HG03196 (cell line): ENCODE measurements around the gene MUSK.
"Not testable (repeated sequence)": the region's sequence is repeated elsewhere in the genome, so short reads cannot be mapped to it uniquely, and the experiment has no call there.

Source experiments
- ATAC-seq: cut with Tn5 transposase; IDR thresholded peaks from one replicate; pipeline ENCODE4 v1.9.1; 2021; ENCODE audit not compliant: unreplicated experiment

MUSK gene

DNA sequence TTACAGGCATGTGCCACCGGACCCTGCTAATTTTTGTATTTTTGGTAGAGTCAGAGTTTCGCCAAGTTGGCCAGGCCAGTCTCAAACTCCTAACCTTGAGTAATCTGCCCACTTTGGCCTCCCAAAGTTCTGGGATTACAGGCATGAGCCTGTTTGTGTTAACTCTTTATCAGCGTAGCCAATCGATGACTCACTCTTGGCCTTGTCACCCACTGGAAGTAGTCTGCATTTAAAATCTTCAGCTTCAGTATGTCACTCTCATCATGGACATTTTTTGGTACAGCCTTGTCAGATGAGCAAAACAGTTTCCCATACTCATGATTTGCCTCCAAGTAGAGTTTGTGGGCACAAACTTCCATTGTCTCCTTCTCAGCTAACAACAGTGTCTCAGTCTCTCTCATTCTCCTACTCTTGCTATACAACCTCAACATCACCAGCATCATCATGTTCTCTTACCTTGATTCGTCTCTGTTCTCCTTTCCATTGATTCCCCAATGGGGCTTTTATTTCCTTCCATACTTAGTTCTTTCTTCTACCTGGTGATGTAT, 22.5 kb downstream of the MUSK start:
- ATAC-seq = no peak

DNA sequence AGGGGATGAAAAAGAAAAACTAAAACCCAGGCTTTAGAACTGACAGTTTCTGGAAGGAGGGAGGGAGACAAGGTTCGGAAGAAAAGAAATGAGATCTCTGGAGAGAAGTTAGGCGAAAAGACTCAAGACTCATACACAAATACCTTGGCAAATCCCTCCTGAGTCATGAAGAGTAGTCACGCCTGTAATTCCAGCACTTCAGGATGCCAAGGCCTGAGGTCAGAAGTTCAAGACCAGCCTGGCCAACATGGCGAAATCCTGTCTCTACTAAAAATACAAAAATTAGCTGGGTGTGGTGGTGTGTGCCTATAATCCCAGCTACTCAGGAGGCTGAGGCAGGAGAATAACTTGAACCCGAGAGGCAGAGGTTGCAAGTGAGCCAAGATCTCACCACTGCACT, 27.3 kb downstream of the MUSK start:
- not testable (repeated sequence) for ATAC-seq

DNA sequence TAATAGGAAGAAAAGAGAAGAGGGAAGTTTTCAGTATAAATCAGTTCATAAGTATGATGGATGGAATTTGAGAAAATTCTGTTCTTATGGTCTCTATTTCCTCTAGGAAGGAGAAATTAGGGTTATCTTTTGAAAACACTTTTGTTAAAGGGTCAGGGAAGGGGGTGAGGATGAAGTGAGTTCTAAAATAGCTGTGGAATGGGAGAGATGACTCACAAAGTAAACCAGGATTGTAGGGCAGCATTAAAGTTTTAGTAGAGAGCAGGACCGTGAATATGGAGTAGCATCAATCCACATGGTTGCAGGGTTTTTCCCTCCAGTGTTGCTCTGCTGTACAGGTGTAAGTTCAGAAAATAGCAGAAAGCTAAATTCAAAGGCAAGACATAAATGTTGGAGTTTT, 32.4 kb downstream of the MUSK start:
- no peak for ATAC-seq

DNA sequence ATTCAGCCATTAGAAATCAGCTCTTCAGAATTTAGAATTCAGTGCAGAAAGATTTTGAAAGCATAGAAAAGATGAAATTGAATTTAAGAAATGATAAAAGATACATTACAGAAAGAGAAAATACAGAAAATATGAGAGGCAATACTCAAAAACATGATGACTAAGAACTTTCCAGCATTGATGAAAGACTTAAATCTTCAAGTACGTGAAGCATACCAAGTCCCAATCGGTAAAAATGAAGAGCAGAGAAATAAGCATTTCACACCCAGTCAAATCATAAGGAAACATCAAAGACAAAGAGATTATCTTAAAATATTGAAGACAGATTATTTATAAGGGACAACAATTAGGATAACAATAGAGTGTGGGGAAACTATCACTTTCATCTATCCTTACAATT, 35.1 kb downstream of the MUSK start:
- no peak for ATAC-seq

DNA sequence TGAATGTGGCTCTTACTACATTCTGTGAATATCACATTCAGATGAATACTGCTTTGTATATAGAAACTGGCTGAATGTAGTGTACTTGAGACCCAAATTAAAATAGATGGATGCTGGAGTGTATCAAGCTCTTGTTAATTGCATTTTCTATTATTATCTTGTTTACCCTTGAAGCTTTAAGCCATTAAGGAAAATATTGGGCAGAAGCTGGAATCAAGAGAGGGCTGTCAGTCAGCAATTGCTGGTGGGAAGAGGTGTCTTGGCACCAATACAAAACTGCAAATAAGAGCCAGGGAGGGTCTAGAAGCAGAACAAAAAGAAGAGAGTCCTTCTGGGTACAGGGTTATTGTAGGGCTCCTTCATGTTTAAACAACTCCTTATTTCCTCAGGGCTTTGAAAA, 38.8 kb downstream of the MUSK start:
- no peak for ATAC-seq

DNA sequence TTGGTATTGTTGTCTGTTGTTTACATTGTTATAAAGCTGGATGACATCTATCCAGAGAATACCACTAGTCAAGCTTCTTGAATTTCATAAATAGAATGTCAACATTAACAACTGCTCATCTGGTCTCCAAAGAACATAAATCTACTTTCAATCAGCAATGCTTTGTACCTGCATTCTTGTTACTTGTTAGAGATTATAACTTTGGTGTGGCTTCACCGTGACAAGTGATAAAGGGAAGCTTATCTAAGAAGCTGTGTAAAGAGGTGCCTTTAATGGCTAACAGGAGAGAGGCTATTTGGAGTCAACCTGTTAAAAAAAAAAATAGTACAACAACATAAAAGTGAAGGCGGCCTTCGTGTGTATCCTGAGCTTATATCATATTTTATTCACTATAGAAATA, 41.8 kb downstream of the MUSK start:
- ATAC-seq = no peak

DNA sequence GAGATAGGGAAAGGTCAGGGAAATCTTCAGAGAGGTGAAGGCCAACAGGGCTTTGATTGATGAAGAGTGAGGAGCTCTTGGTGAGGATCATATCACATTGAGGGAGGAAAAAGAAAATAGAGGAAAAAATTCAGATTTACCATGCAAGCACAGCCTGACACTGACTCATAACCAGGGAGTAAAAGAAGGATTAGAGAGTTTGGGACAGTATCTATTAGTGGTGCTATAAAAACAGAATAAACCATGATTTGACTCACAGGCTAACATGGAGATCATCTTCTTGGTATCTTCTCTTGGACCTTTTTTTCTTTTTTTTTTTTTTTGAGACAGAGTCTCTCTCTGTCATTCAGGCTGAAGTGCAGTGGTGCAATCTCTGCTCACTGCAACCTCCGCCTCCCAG, 44.4 kb downstream of the MUSK start:
- no peak for ATAC-seq

DNA sequence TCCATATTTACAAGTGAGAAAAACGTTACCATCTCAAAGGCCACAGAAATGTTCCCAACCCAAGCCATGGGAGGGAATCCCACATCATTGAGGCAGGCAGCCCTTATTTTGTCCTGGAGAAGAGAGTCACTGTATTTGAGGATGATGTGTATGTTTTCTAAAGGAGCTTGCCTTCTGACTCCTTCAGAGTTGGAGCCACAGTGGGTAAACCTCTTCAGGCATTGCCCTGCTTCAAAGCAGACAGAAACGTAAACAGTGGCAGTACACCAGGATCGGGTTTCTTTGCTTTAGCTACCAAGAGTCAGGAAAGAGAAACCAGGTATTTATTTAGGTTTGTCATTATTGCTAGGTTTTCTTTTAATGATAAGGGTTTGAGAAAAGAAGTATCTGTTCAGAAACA, 45.7 kb downstream of the MUSK start:
- no peak for ATAC-seq

DNA sequence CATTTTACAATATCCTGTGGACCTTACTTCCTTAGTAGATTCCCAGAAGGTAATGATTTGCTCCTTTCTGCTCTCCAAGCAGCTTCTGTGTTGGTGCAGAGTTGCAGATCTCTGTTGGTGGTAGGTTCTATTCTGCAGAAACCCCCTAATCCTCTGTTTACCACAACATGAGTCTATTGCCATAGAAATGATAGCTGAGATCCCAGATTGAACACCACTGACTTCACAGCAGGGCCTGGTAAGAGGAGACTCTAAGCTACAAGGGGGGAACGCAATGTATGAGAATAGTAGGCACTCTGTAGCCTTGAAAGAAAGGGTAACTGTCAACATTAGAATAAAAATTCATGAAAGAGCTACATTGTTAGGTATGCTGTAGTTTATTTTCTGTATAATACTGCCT, 59.5 kb downstream of the MUSK start:
- no peak for ATAC-seq

DNA sequence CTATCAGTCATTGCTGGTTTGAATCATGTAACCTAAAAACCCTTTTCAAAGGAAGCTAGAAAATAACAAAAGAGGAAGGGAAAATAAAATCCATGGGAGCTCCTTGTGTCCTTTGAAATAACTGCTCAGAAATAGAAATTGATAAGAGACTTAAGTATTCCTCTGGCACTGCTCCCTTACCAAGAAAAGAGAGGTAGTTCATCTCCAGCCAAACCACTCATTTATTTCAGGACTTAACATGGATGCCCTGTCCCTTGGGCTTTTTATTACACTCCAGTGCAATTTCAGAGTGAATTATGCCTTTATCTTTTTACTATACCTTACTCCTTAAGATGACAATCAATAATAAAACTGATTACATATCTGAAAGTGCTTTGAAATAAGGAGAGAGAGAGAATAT, 61.0 kb downstream of the MUSK start:
- ATAC-seq = no peak

DNA sequence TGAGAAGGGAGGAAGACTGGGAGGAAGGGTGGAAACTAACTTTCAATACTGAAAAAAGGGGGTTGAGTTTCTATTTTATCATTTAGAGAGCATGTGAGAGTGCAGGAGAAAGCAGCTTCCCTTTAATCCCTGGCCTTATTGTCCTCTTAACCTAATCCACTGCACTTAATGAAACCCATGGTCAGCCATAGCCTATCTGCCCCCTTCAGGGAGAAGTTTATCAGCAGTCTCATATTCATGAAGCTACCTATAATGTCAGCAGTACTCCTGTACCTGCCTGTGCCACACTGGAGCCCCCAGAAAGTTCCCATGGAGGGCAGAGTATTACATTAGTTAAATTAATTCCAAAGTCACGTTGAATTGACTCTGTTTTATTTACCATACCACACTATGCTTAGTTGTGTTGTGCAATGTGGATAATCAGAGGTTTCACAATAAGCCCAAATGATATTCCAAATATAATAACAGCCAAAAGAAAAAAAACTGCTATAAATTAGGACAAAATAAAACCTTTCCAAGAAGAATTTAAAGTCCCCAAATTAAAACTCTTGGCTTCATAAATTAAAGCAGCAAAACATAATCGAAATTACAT, 62.9 kb downstream of the MUSK start:
- no peak for ATAC-seq

DNA sequence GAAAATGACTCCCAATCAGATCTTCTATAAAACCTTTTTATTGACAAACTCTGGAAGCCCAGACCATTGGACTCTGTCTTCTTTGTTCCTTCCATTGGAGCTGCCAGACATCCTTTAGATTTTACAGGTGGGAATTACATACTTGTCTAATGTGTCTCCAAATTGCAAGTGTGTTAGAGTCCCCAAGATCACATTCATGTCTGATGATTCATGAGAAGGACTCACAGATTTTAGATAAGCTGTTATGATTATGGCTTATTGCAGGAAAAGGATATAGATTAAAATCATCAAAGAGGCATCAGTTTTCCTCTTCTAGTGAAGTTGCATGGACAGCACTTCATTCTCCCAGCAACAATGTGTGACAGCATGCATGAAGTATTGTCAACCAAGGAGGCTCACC, 70.4 kb downstream of the MUSK start:
- ATAC-seq = no peak

DNA sequence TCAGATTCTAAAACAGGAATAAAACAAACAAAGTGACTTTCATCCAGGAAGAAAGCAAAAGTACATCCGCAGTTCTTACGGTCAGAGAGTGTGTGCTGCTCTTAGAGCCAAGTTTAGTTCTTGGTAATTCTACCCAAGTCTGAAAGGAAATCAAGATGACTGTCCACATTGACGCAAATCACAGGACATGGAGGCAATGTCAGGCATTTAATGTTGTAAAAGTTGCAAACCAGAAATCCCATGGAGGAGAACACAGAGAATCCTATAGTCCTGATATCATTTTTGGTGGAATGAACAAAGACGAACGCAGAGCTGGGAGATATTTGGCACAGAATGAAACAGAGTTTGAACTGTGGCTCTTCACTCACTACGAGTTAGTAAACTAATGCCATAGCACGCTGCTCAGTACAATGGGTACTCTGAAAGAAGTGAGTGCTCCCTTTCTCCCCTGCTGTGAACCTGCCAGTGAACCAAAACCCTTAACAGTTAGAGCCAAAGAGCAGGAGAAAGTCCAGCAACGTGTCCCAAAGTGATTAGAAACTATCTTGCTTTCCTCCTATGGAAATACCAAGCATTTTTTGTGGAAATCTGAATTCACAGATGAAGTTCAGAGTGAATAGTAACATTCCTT, 74.3 kb downstream of the MUSK start:
- no peak for ATAC-seq

DNA sequence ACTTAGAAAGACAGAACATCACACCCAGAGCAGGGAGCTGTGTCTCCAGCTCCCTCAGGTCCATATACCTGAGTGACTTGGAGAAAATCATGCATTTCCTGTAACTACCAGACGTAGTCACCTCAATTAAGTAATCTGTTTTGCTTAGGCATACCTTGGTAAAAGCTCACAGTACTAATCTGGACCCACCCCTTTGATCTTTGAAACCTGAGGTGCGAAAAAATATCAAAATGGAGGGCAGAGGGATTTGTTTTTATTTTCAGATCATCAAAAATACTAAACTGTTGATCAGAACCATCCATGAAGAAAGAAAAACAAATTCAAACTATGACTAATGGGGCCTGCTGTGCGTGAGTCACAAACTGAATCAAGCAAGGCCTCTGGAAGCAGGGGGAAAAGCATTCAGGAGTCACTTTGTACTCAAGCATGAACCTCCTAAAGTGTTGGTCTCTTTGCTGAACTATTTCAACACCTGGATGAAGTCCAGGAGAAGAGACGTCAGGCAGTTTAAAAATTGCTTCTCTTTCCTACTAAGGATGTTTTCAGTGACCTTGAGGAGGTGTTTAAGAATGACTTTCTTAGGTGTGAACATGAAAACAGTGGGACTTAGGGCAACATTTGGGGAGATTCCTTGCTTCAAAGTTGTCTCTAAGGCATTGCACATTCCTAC, 76.3 kb downstream of the MUSK start:
- no peak for ATAC-seq

DNA sequence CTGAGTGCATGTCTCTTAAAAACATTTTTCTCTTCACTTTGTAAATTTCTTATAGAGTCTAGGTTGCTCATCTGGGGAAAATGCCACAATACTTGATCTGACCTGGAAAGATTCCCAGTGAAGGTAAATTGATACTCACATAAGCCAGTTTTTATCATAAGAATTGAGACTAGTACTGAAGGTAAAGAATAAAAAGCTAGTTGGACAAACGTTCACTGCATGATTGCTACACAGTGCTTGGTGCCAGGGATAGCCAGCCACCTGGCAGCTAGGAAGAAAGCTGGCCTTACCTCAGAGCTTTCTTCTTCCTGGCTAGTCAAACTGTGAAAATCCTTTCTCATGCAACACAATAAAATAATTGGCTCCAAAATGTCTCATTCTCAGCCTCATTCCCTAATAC, 77.1 kb downstream of the MUSK start:
- no peak for ATAC-seq

DNA sequence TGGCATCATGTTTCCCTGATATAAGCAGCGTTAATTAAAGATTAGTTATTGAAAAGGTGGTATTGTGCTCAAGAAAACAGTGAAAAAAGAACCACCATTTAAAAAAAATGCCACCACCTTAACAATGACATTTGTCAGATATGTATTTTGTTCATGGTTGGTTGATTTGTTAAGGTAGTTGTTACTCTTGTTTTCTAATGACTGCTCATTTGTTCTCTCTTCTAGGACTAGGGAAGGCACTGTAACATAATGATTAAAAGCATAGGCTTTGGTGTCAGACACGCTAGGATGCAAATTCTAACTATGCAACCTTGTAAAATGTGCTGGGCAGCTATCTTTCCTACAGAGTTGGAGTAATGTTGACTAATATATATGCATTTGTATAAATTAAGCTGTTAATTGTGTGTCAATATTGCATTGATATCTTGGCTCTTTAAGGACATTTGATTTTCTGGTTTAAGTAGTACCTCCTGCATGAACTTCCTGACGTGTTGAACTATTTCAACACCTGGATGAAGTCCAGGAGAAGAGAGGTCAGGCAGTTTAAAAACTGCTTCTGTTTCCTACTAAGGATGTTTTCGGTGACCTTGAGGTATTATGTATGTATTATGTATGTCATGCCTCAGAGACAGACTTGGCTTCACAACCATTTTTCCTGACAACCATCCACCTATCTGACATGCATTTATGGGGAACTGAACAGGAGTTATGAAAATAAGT, 77.8 kb downstream of the MUSK start:
- no peak for ATAC-seq

DNA sequence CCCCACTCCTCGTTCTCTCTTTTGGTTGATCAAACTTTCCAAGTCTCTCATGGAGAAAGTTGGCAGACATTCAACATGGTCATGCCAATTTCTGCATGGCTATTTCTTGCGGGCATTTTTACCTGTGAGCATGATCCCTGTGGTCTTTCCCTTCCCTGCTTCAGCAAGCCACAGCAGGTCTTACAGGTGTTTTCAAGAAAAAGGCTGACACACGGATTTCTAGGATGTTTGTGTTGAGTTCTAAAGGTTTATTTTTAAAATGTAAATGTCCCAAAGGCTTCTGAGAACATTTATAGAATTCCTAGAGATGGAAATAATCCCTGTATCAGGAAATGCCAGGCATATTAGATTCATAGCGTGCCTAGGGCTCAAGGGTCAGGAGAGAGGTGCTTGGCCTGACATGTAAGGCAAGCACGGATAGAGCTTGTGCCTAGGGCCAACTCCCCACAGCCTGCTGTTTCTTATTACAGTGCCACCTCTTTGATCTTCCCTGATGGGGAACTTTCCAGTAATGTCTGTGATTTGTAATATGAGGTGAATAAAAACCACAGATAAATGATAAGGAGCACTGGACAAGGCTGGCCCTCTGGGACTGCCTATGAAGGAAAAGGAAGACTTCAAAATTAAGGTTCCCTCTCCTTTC, 79.8 kb downstream of the MUSK start:
- ATAC-seq = no peak

DNA sequence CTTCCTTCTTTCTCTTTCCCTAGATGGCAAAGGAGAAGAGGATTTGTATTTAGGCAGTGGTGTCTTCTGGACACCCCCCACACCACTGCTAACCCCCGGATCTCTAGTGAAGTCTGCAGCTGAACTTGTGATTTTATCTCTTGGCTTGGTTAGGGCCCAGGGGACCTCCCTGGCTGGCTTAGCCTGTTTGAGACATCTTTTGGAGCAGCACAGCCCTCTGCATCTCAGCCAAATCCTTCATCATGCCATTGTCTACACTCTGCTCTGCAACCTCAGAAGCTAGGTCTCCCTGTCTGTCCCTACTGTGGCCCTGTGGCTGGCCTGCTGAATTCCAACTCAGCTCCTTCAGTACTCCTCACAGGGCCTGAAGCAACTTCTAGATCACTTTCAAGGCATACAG, 81.7 kb downstream of the MUSK start:
- no peak for ATAC-seq

DNA sequence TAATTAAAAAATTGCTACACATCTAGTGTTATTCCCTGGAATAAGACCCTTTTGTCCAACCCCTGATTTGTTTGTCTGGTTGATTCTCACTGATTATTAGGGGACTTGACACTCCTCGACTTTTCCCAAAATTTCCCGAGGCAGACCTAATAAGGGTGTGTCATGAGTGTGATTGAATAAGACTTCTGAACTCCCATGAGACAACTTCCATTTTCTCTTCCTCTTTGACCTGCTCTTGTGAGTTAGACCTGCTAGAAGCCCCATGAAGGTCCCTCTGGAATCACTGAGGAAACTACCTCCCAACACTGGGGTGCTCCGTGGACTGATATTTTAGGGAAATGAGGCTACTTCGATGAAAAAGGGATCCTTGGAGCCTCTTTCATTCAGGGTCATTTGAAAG, 83.4 kb downstream of the MUSK start:
- no peak for ATAC-seq

DNA sequence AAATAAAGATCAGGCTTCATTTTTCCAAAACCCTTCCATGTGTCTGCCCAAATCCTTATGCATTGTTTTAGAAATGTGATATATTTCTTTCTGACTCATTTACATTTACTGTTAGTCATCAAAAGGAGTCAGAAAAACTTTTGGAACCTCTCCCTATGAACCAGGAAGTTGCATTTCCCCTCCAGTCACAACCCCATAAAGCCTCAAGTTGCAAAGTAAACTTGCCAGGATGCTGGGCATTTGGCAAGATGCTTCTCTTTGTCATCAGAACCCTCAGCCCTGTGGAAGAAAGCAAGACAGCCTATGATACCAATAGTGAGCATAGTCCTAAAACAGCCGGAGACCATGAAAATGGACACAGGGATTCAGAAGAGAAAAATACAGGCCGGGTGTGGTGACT, 84.2 kb downstream of the MUSK start:
- ATAC-seq = no peak

DNA sequence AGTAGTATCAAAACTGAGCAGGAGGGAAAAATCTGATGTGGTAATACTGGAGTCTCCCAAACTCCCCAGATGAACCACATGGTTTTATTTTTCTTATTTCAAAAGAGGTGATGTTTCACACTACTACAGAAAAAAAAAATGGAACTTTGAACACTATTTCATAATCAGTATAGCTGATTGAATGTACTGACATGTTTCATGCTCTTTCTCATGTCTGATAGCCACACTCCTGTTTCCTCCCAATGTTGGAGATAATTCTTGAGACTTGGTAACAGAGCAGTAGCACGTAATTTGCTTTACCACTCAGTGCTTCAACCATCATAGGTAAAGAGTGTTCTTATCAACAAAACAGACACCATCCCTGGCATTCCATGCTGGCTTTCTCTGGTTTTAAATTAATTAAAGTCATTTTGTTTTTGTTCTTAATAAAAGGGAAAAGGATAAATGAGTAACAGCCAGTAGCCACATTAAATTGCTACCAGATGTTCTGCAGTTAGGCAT, 85.2 kb downstream of the MUSK start:
- no peak for ATAC-seq
